Fibroblast of mammary gland (primary cell): Measurements from ENCODE around the gene KIF12.

Source experiments
- DNase-seq: peaks from one replicate; pipeline ENCODE4 v3.0.0-alpha.2; 2010; ENCODE audit warnings: low read depth
- H3K4me3 ChIP-seq: 2 replicates; pipeline ENCODE4 v1.5.1; 2011; ENCODE audit warnings: low read depth, mild to moderate bottlenecking, low read length, moderate library complexity; ENCODE audit not compliant: control insufficient read depth
- CTCF ChIP-seq: conservative IDR thresholded peaks from 2 replicates; pipeline ENCODE4 v1.5.1; 2011; ENCODE audit warnings: low read depth, low read length, inconsistent platforms; ENCODE audit not compliant: control insufficient read depth, insufficient read depth

Gene KIF12

GRCh38 chr9:114080773-114081440, 18.2 kb downstream of the KIF12 start:
- no peak overlapping the region for H3K4me3 ChIP-seq
- DNase-seq, result no peak
- TF ChIP-seq CTCF, result no peak

DNA sequence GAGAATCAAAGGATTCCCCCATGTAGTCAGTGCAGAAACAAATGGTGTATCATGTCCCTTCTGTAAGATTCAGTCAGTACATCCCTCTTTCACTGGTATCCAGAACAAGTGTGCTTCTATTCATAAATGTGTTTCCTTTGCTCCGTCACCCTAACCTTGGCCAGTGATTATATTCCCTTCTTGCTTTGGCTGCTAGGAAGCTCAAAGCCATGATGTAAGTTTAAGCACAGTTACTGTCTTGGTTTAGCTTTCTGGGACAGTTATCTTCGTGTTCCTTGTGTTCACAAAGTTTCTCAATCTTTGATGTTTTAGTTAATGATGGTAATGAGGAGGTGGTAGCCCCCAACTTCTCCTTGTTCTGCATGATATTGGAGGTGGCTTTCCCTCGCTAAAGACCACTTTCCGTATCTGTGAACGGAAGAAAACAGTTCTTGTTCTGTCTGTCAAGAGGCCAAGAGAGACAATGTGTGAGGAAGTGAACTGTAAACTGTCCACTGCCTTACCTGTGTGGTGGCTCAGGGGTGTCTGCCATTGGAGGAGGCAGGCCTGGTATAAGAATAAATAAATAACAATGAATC, 18.8 kb downstream of the KIF12 start:
- TF ChIP-seq CTCF, result no peak
- DNase-seq, result no peak
- H3K4me3 ChIP-seq, result no peak overlapping the region

- TF ChIP-seq CTCF, result no peak
- DNase-seq, result no peak
- no peak overlapping the region for H3K4me3 ChIP-seq
Measured at GRCh38 chr9:114078781-114079156, 20.3 kb downstream of the KIF12 start.

DNA sequence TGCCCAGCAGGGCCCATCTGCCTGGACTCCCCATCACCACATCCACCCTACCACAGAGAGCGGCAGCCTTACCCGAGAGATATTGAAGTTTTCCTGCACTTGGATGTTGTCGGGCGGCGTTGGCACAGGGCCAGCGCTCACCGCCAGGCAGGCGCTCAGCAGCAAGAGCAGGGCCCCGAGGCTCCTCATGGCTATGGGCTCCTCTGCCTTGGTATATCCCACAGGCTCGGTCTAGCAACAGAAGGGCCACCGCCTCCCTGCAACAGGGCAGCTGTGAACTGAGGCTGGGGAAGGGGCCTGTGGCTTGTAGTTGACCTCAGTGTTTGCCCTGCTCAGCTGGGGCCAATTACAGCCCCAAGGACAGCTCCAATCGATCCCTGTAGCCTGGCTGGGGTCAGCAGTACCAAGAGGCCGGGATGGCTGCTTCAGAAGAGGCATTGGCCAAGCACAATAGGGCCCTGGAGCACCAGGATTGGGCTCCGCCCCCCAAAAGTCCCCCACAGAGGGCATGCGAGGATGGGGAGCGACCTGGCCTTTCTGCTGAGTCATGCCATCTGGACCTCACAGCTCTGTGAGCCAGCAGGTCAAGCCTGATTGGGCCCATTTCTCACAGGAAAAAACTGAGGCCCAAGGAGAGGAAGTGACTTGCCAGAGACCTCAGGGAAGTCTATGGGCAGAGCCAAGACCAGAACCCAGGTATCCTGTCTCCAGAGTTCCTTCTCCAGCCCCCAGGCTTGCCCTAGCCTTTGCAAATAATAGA, 20.9 kb downstream of the KIF12 start, which contains the start of gene AMBP:
Gene AMBP (minus strand): TSS at position 280 of the 760 bp plus-strand sequence. CDS start 91 bp downstream, at position 189.
- no peak within 1 kb of the TSS for H3K4me3 ChIP-seq
- TF ChIP-seq CTCF, result no peak
- peak; percentile 7 for DNase-seq

GRCh38 chr9:114077162-114077837, 21.8 kb downstream of the KIF12 start:
- DNase-seq, result no peak
- no peak for TF ChIP-seq CTCF
- H3K4me3 ChIP-seq, result no peak overlapping the region
